Subcutaneous abdominal adipose tissue (tissue), 5 donors: Measurements from ENCODE around the gene ZNF511.

Experiments
- H3K27ac ChIP-seq: one replicate; pipeline ENCODE4 v1.7.0; 2013; ENCODE audit warnings: low read depth, mild to moderate bottlenecking, inconsistent platforms, low read length, moderate library complexity
- H3K27me3 ChIP-seq, 5 donors: one replicate each; pipeline ENCODE4 v1.7.0; 2013; ENCODE audit warnings: low read length in 5 of 5, inconsistent platforms in 1 of 5; ENCODE audit not compliant: control insufficient read depth in 5 of 5, insufficient read depth in 4 of 5
- H3K36me3 ChIP-seq, 5 donors: one replicate each; pipeline ENCODE4 v1.7.0; 2013; ENCODE audit warnings: low read length in 5 of 5; ENCODE audit not compliant: control insufficient read depth in 5 of 5, insufficient read depth in 5 of 5
- H3K4me1 ChIP-seq, 5 donors: one replicate each; pipeline ENCODE4 v1.7.0; 2013; ENCODE audit warnings: low read length in 5 of 5, mild to moderate bottlenecking in 3 of 5, moderate library complexity in 1 of 5; ENCODE audit not compliant: control insufficient read depth in 5 of 5, insufficient read depth in 5 of 5
- H3K4me3 ChIP-seq, 5 donors: one replicate each; pipeline ENCODE4 v1.7.0; 2013; ENCODE audit warnings: low read length in 5 of 5, low read depth in 1 of 5
- H3K9ac ChIP-seq, 5 donors: one replicate each; pipeline ENCODE4 v1.7.0; 2013; ENCODE audit warnings: low read length in 5 of 5, mild to moderate bottlenecking in 4 of 5, moderate library complexity in 3 of 5
- H3K9me3 ChIP-seq, 5 donors: one replicate each; pipeline ENCODE4 v1.7.0; 2013; ENCODE audit warnings: low read length in 5 of 5; ENCODE audit not compliant: control insufficient read depth in 5 of 5
- donor health status: healthy.
- donor health status: healthy.
- donor health status: healthy.
- donor health status: healthy.
- donor health status: healthy.

The ZNF511 gene

GRCh38 chr10:133273534-133274143, 35.1 kb upstream of the ZNF511 start:
- peaks cover 0 to 13% (median 3%) of the 10 kb centered on the region in 5 donors for H3K36me3 ChIP-seq
- peaks cover 0 to 30% (median 11%) of the 10 kb centered on the region in 5 donors for H3K4me1 ChIP-seq
- H3K27me3 ChIP-seq = peaks cover 12 to 33% (median 26%) of the 10 kb centered on the region in 5 donors
- no peak overlapping the region for H3K9ac ChIP-seq
- H3K4me3 ChIP-seq = no peak overlapping the region
- no peak overlapping the region for H3K27ac ChIP-seq
- no peaks in the 10 kb centered on the region for H3K9me3 ChIP-seq

GRCh38 chr10:133274751-133275683, 33.7 kb upstream of the ZNF511 start:
- Histone ChIP-seq H3K4me3 (peak overlapping the region in 2 of 5 donors; percentile 41 to 46), H3K9me3 (no peaks in the 10 kb centered on the region), H3K36me3 (peaks cover 0 to 27% (median 17%) of the 10 kb centered on the region in 5 donors), H3K9ac (no peak overlapping the region), H3K27me3 (peaks cover 12 to 33% (median 26%) of the 10 kb centered on the region in 5 donors), H3K4me1 (peaks cover 0 to 34% (median 11%) of the 10 kb centered on the region in 5 donors), H3K27ac (no peak overlapping the region)

- Histone ChIP-seq H3K27me3 (peaks cover 12 to 33% (median 26%) of the 10 kb centered on the region in 5 donors), H3K4me1 (peaks cover 0 to 34% (median 11%) of the 10 kb centered on the region in 5 donors), H3K9me3 (no peaks in the 10 kb centered on the region), H3K9ac (no peak overlapping the region), H3K27ac (no peak overlapping the region), H3K4me3 (peak overlapping the region in 2 of 5 donors; percentile 41 to 46), H3K36me3 (peaks cover 0 to 28% (median 22%) of the 10 kb centered on the region in 5 donors)
Measured at GRCh38 chr10:133275684-133276092, 33.0 kb upstream of the ZNF511 start.

- H3K4me3 ChIP-seq = peak overlapping the region in 3 of 5 donors; percentile 23 to 46 (median 41)
- H3K9ac ChIP-seq = no peak overlapping the region
- peaks cover 0 to 30% (median 24%) of the 10 kb centered on the region in 5 donors for H3K36me3 ChIP-seq
- H3K27me3 ChIP-seq = peaks cover 12 to 33% (median 26%) of the 10 kb centered on the region in 5 donors
- H3K27ac ChIP-seq = no peak overlapping the region
- no peaks in the 10 kb centered on the region for H3K9me3 ChIP-seq
- peaks cover 0 to 34% (median 11%) of the 10 kb centered on the region in 5 donors for H3K4me1 ChIP-seq
Measured at GRCh38 chr10:133276100-133276434, 32.6 kb upstream of the ZNF511 start.

GRCh38 chr10:133276435-133277201, 32.1 kb upstream of the ZNF511 start, which contains the start of gene ADAM8:
TSS of gene ADAM8 (minus strand) at chr10:133276868. CDS start at chr10:133276817, 51 bp downstream.
- H3K27ac ChIP-seq = no peak within 1 kb of the TSS
- H3K27me3 ChIP-seq = peaks cover 12 to 33% (median 26%) of the 10 kb centered on the region in 5 donors
- no peak within 1 kb of the TSS for H3K9ac ChIP-seq
- H3K4me1 ChIP-seq = peaks cover 0 to 34% (median 11%) of the 10 kb centered on the region in 5 donors
- H3K4me3 ChIP-seq = peak within 1 kb of the TSS in 3 of 5 donors; percentile 23 to 46 (median 41)
- H3K36me3 ChIP-seq = peaks cover 0 to 35% (median 30%) of the 10 kb centered on the region in 5 donors
- H3K9me3 ChIP-seq = no peaks in the 10 kb centered on the region

GRCh38 chr10:133277277-133277992, 31.3 kb upstream of the ZNF511 start:
- no peak overlapping the region for H3K9ac ChIP-seq
- peaks cover 0 to 34% (median 11%) of the 10 kb centered on the region in 5 donors for H3K4me1 ChIP-seq
- no peaks in the 10 kb centered on the region for H3K9me3 ChIP-seq
- peaks cover 0 to 39% (median 38%) of the 10 kb centered on the region in 5 donors for H3K36me3 ChIP-seq
- no peak overlapping the region for H3K27ac ChIP-seq
- no peak overlapping the region for H3K4me3 ChIP-seq
- peaks cover 12 to 33% (median 26%) of the 10 kb centered on the region in 5 donors for H3K27me3 ChIP-seq

- peaks cover 0 to 34% (median 11%) of the 10 kb centered on the region in 5 donors for H3K4me1 ChIP-seq
- peaks cover 12 to 30% (median 26%) of the 10 kb centered on the region in 5 donors for H3K27me3 ChIP-seq
- no peaks in the 10 kb centered on the region for H3K9me3 ChIP-seq
- H3K36me3 ChIP-seq = peaks cover 0 to 46% (median 44%) of the 10 kb centered on the region in 5 donors
- H3K27ac ChIP-seq = no peak overlapping the region
- H3K9ac ChIP-seq = no peak overlapping the region
- H3K4me3 ChIP-seq = peak overlapping the region in 1 of 5 donors; percentile 3
Measured at GRCh38 chr10:133277993-133278576, 30.6 kb upstream of the ZNF511 start.

GRCh38 chr10:133278577-133279265, 30.0 kb upstream of the ZNF511 start:
- H3K9me3 ChIP-seq = no peaks in the 10 kb centered on the region
- H3K9ac ChIP-seq = no peak overlapping the region
- peak overlapping the region in 1 of 5 donors; percentile 3 for H3K4me3 ChIP-seq
- H3K27ac ChIP-seq = no peak overlapping the region
- peaks cover 12 to 26% (median 24%) of the 10 kb centered on the region in 5 donors for H3K27me3 ChIP-seq
- peaks cover 0 to 34% (median 11%) of the 10 kb centered on the region in 5 donors for H3K4me1 ChIP-seq
- peaks cover 0 to 52% (median 51%) of the 10 kb centered on the region in 5 donors for H3K36me3 ChIP-seq
